HK-2 (cell line): Measurements from ENCODE around the gene UGT1A10.

Source experiments
- DNase-seq: peaks from one replicate; pipeline ENCODE4 v3.0.0-alpha.2; 2018; ENCODE audit not compliant: unreplicated experiment

Gene UGT1A10

GRCh38 chr2:233773854-233774253 is 137.6 kb downstream of the UGT1A10 start:
- DNase-seq = no peak

- DNase-seq = no peak
Measured at GRCh38 chr2:233775414-233775813, 139.2 kb downstream of the UGT1A10 start.

GRCh38 chr2:233778030-233778429 is 141.8 kb downstream of the UGT1A10 start, which contains the start of gene MROH2A:
Gene MROH2A (plus strand): TSS chr2:233778330. CDS start chr2:233779359, 1,029 bp downstream.
- no peak for DNase-seq

GRCh38 chr2:233779722-233780121 is 143.5 kb downstream of the UGT1A10 start:
- no peak for DNase-seq

GRCh38 chr2:233780771-233781170 is 144.5 kb downstream of the UGT1A10 start:
- no peak for DNase-seq

- no peak for DNase-seq
Measured at GRCh38 chr2:233789554-233789953, 153.3 kb downstream of the UGT1A10 start.

- DNase-seq = no peak
Measured at GRCh38 chr2:233791151-233791882, 155.1 kb downstream of the UGT1A10 start.

- no peak for DNase-seq
Measured at GRCh38 chr2:233791883-233792329, 155.7 kb downstream of the UGT1A10 start.

- no peak for DNase-seq
Measured at GRCh38 chr2:233792720-233793119, 156.5 kb downstream of the UGT1A10 start.

GRCh38 chr2:233793465-233794127 is 157.3 kb downstream of the UGT1A10 start:
- DNase-seq = no peak

- DNase-seq = no peak
Measured at GRCh38 chr2:233794128-233794658, 157.9 kb downstream of the UGT1A10 start.

- DNase-seq = no peak
Measured at GRCh38 chr2:233795735-233796171, 159.5 kb downstream of the UGT1A10 start.

GRCh38 chr2:233796254-233796653 is 160.0 kb downstream of the UGT1A10 start:
- DNase-seq = no peak

GRCh38 chr2:233798335-233799086 is 162.3 kb downstream of the UGT1A10 start:
- DNase-seq = no peak

- DNase-seq = no peak
Measured at GRCh38 chr2:233799087-233799665, 162.9 kb downstream of the UGT1A10 start.

- DNase-seq = no peak
Measured at GRCh38 chr2:233799716-233800115, 163.5 kb downstream of the UGT1A10 start.

GRCh38 chr2:233800208-233800607 is 164.0 kb downstream of the UGT1A10 start:
- no peak for DNase-seq

- peak; percentile 7 for DNase-seq
Measured at GRCh38 chr2:233801357-233802131, 165.3 kb downstream of the UGT1A10 start.

- DNase-seq = no peak
Measured at GRCh38 chr2:233802132-233802815, 166.0 kb downstream of the UGT1A10 start.

- DNase-seq = no peak
Measured at GRCh38 chr2:233803292-233803911, 167.2 kb downstream of the UGT1A10 start.
